GM18907 (cell line): ENCODE data around the gene VPS37B.

ENCODE experiments used
- ATAC-seq: cut with Tn5 transposase; IDR thresholded peaks from one replicate; pipeline ENCODE4 v1.9.1; 2021; ENCODE audit warnings: mild to moderate bottlenecking, moderate library complexity; ENCODE audit not compliant: unreplicated experiment

Gene VPS37B

DNA sequence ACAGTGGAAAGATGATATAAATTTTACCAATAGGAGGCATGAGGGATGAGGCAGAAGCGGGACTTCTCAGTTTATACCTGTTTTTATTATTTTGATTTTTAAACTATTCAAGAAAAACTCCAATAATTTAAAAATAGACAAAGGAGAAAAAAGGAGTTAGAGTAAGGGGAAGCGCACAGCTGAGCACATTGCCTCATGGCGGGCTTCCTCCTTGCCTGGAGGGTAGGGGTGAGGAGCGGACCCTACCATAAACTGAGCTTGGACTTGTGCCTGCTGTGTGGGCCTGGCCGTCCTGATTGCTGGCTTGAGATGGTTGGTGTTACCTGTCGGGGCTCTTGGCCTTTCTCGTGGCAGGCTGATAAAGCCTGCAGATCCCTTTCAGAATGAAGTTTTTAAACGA lies 75.8 kb downstream of the VPS37B start:
- ATAC-seq: no peak

DNA sequence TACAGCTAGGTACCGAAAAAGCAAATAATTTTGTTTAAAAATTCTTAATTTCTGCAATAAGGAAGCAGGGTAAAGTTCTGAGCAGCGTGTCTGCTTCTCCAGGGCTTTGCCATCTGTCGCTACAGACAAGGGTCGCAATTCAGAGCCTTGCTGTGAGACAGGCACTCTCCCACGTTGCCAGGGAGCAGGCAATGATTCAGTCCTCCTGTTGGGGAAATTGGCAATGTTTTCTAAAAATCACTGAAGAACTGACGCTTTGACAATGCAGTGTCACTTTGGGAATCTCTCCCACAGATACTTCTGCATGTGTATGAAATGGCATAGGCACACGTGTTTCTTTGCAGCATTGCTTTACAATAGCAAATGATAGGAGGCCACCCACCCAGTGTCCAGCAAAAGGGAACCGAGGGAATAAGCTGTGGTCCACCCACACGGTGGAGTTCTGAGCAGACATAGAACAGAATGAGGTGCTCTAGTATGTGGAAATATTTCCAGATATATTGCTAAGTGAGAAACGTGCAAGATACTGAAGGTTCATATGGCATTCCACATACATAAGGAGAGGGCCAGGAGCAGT lies 76.6 kb downstream of the VPS37B start:
- no peak for ATAC-seq
